Erythroblast (primary cell): ENCODE data around the gene KCND3.

ENCODE experiments used
- GATA1 ChIP-seq: IDR thresholded peaks from 2 replicates; pipeline ENCODE4 v1.6.1; 2011; ENCODE audit warnings: low read depth, mild to moderate bottlenecking, control low read depth, low read length, moderate library complexity
- POLR2A ChIP-seq: IDR thresholded peaks from 2 replicates; pipeline ENCODE4 v1.6.1; 2011; ENCODE audit warnings: mild to moderate bottlenecking, low read length

- TF ChIP-seq POLR2A (no peak), GATA1 (no peak)
Measured at GRCh38 chr1:111841746-111842145, 147.7 kb downstream of the KCND3 start.
